Activated B cell treated with CpG ODN at 0.5 μM for 24 hours (primary cell): ENCODE measurements around the gene HOXB4. TPM values are rescaled to one million over a fixed set of nuclear protein-coding genes. Genes with fewer than 3 reads are reported as not detected.

Experiments used
- ATAC-seq: fragments of 200-7000 bp; cut with Tn5 transposase; one replicate; pipeline ENCODE4 v1.10.0; 2021; ENCODE audit warnings: low read depth, mild to moderate bottlenecking, moderate library complexity
- CTCF ChIA-PET: fragments of 350-600 bp; sonication (Branson Sonifier 250); formaldehyde crosslinking; loops from one replicate; lab custom pipeline; 2021; ENCODE audit warnings: antibody characterized with exemption; lab: Charles Lee
- POLR2A ChIA-PET: fragments of 350-600 bp; sonication (Branson Sonifier 250); formaldehyde crosslinking; loops from one replicate; lab custom pipeline; 2021; ENCODE audit warnings: antibody characterized with exemption; lab: Charles Lee
- DNase-seq: peaks from one replicate; pipeline ENCODE4 v3.0.0; 2022
- H3K27ac Mint-ChIP-seq: one replicate; pipeline ENCODE4 v1.8.0; 2020; ENCODE audit warnings: mixed read lengths
- H3K27me3 Mint-ChIP-seq: one replicate; pipeline ENCODE4 v1.8.0; 2021; ENCODE audit warnings: mixed read lengths
- H3K36me3 Mint-ChIP-seq: one replicate; pipeline ENCODE4 v1.8.0; 2021; ENCODE audit warnings: low read depth, mixed read lengths
- H3K4me1 Mint-ChIP-seq: one replicate; pipeline ENCODE4 v1.8.0; 2021; ENCODE audit warnings: mixed read lengths
- H3K4me3 Mint-ChIP-seq: one replicate; pipeline ENCODE4 v1.8.0; 2020; ENCODE audit warnings: mild to moderate bottlenecking, mixed read lengths
- H3K9me3 Mint-ChIP-seq: one replicate; pipeline ENCODE4 v1.8.0; 2020; ENCODE audit warnings: mixed read lengths
- CTCF ChIP-seq: fragments of 200-600 bp; IDR thresholded peaks from one replicate; pipeline ENCODE4 v1.8.0; 2022; ENCODE audit warnings: antibody characterized with exemption, mild to moderate bottlenecking
- intact Hi-C: fragments of 100-400 bp; cut with micrococcal nuclease; formaldehyde crosslinking; loops from one replicate; pipeline ENCODE4 v1.15.1; 2024
- total RNA-seq: library from RNA; stranded (reverse); gene quantifications from 2 replicates; pipeline ENCODE4 v1.2.3, GENCODE V29; 2022

The HOXB4 gene
- total RNA-seq, 1 donor from 2014 or later: 1.4 TPM

- ChIA-PET POLR2A (interaction anchor here (0.7 kb wide), 1 partner anchor 782 kb away, joined by 4 read pairs; no protein-coding TSS in a partner anchor), CTCF (no interaction called here)
- ATAC-seq (no peak), DNase-seq (no peak)
- Mint-ChIP-seq H3K4me1 (peaks cover 51% of the 10 kb centered on the region), H3K36me3 (peaks cover 2% of the 10 kb centered on the region), H3K27me3 (peaks cover 52% of the 10 kb centered on the region), H3K27ac (no peak overlapping the region), H3K4me3 (peak overlapping the region; percentile 90), H3K9me3 (no peaks in the 10 kb centered on the region)
- intact Hi-C loops: no loop called here
- TF ChIP-seq CTCF: no peak
Observed at GRCh38 chr17:48579760-48580554, 1.8 kb upstream of the HOXB4 start.

GRCh38 chr17:48579471-48579759, 1.3 kb upstream of the HOXB4 start:
- peaks cover 50% of the 10 kb centered on the region for H3K27me3 Mint-ChIP-seq
- ATAC-seq: no peak
- ChIA-PET POLR2A (interaction anchor here (1.2 kb wide), 1 partner anchor 38 kb away, joined by 3 read pairs; no protein-coding TSS in a partner anchor), CTCF (no interaction called here)
- no peak overlapping the region for H3K27ac Mint-ChIP-seq
- TF ChIP-seq CTCF: no peak
- H3K36me3 Mint-ChIP-seq: peaks cover 2% of the 10 kb centered on the region
- DNase-seq: no peak
- H3K9me3 Mint-ChIP-seq: no peaks in the 10 kb centered on the region
- intact Hi-C loops: no loop called here
- peaks cover 49% of the 10 kb centered on the region for H3K4me1 Mint-ChIP-seq
- peak overlapping the region; percentile 90 for H3K4me3 Mint-ChIP-seq

DNA sequence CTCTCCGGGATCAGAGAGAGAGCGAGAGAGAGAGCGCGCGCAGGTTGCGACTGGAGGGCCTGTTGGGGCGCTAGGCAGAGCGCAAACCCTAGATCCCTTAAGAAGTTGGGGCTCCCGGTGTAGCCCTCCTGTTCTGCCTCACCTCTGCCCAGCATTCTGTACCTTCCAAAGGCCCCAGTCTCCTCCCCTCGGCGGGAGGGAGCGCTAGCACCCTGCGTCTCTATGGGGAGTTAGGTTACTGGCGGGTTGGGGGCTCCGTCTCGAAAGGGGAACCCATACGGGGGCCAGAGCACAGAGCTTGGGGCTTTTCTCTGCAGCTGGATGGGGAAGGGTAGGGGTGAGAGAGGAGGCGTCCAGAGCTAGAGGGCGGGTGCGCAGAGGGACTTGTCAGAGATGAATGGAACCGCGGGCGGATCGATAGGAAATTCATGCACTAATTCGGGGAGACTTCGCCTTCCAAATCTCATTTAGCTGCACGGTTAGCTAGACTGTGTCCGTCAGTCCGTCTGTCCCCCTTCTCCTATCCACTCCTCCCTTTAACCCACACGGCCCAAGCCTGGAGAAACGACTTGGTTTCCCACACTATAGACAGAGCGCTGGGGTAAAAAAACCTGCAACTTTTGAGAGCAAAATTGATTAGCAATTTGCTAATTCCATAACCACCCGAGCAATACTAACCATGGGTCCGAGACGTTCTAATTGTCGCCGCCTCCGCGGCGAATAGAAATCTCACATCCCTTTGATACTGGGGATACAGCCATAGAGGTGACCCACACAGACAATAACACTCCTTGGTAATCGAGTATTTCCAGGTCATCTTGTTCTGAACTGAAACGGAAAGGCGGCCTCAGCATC, 693 bp upstream of the HOXB4 start:
- intact Hi-C loops: loop anchor here (1.0 kb wide), 2 partner anchors 18 to 32 kb away; partner anchors contain the start of gene HOXB7
- Mint-ChIP-seq H3K4me1 (peaks cover 49% of the 10 kb centered on the region), H3K9me3 (no peaks in the 10 kb centered on the region), H3K4me3 (peak overlapping the region; percentile 90), H3K27ac (peak overlapping the region; percentile 57), H3K27me3 (peaks cover 47% of the 10 kb centered on the region), H3K36me3 (peaks cover 2% of the 10 kb centered on the region)
- ATAC-seq (peak; percentile 45), DNase-seq (peak; percentile 55)
- ChIA-PET CTCF (no interaction called here), POLR2A (interaction anchor here (0.5 to 1.2 kb wide), 3 partner anchors 13 to 466 kb away, joined by 3 to 5 read pairs (median 3); no protein-coding TSS in a partner anchor)
- TF ChIP-seq CTCF: no peak

DNA sequence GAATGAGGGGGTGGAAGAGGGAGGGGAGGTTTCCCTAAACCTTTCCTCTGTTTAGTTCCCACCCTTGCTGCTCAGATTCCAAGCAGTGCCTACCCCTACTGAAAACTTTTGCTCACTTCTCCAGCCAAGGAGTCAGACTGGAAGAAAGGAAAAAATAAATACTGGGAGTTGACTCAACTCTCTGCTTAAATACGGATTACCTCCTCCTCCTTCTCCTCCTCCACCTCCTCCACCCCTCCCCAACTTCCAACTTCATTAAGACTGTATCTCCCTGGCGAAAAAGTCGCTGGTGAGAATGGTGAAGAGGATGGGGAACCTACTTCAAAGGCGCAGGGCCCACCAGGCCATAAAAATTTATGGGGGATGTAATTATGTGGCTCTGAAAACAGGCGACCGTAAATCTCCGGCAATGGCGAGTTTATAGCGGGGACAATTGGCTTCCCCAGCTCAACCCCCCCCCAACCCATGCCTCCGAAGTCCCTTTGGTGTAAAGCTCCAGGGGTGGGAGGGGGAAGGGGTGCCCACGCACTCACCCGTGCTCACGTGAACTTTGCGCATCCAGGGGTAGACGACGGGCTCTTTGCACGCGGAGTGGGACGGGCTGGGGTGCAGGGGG, 712 bp downstream of the HOXB4 start:
- POLR2A ChIA-PET: interaction anchor here (0.6 to 0.8 kb wide), 2 partner anchors 171 to 270 kb away, joined by 3 to 4 read pairs; no protein-coding TSS in a partner anchor
- H3K4me3 Mint-ChIP-seq: peak overlapping the region; percentile 80
- peaks cover 45% of the 10 kb centered on the region for H3K4me1 Mint-ChIP-seq
- no peaks in the 10 kb centered on the region for H3K9me3 Mint-ChIP-seq
- peaks cover 2% of the 10 kb centered on the region for H3K36me3 Mint-ChIP-seq
- CTCF ChIA-PET: no interaction called here
- intact Hi-C loops: no loop called here
- peak overlapping the region; percentile 24 for H3K27ac Mint-ChIP-seq
- DNase-seq: no peak
- ATAC-seq: peak; percentile 6
- no peak for TF ChIP-seq CTCF
- peaks cover 35% of the 10 kb centered on the region for H3K27me3 Mint-ChIP-seq
